HG02642 (cell line): ENCODE data around the gene ACP7.

ENCODE experiments used
- ATAC-seq: cut with Tn5 transposase; IDR thresholded peaks from one replicate; pipeline ENCODE4 v1.9.1; 2021; ENCODE audit warnings: mild to moderate bottlenecking; ENCODE audit not compliant: unreplicated experiment, poor library complexity

ACP7 gene

GRCh38 chr19:39145180-39145953 is 61.2 kb downstream of the ACP7 start:
- ATAC-seq = no peak

GRCh38 chr19:39146091-39146490 is 61.9 kb downstream of the ACP7 start:
- ATAC-seq = no peak

GRCh38 chr19:39146686-39147450 is 62.7 kb downstream of the ACP7 start:
- ATAC-seq = no peak

- ATAC-seq = no peak
These were observed 63.3 kb downstream of the ACP7 start for GRCh38 chr19:39147480-39147879.

GRCh38 chr19:39148939-39149529 is 64.9 kb downstream of the ACP7 start:
- ATAC-seq = no peak

GRCh38 chr19:39150235-39150634 is 66.1 kb downstream of the ACP7 start:
- no peak for ATAC-seq

- no peak for ATAC-seq
These were observed 66.8 kb downstream of the ACP7 start for GRCh38 chr19:39150807-39151600.

GRCh38 chr19:39152066-39152465 is 67.9 kb downstream of the ACP7 start:
- no peak for ATAC-seq

- ATAC-seq = no peak
These were observed 70.0 kb downstream of the ACP7 start for GRCh38 chr19:39154100-39154628.

GRCh38 chr19:39154629-39155100 is 70.5 kb downstream of the ACP7 start:
- no peak for ATAC-seq

- ATAC-seq = no peak
These were observed 71.0 kb downstream of the ACP7 start for GRCh38 chr19:39155114-39155700.

GRCh38 chr19:39155741-39156140 is 71.6 kb downstream of the ACP7 start:
- ATAC-seq = no peak

GRCh38 chr19:39156326-39157230 is 72.4 kb downstream of the ACP7 start:
- no peak for ATAC-seq

- no peak for ATAC-seq
These were observed 73.3 kb downstream of the ACP7 start for GRCh38 chr19:39157275-39157996.

GRCh38 chr19:39157997-39158389 is 73.8 kb downstream of the ACP7 start:
- ATAC-seq = no peak

GRCh38 chr19:39158646-39159260 is 74.6 kb downstream of the ACP7 start:
- no peak for ATAC-seq

- no peak for ATAC-seq
These were observed 76.3 kb downstream of the ACP7 start for GRCh38 chr19:39160523-39160861.
